Gastrocnemius medialis (tissue), 4 donors: Measurements from ENCODE around the gene DDX11.

Source experiments
- CTCF ChIP-seq, 5 experiments: fragments of 450-650 bp in 3 of 5; fragments of 200-600 bp in 2 of 5; sonication (generic) in 2 of 5; IDR thresholded peaks in 4 of 5; conservative IDR thresholded peaks in 1 of 5; 1 replicate in 4 of 5; 2 replicates in 1 of 5; pipeline ENCODE4 v1.5.1; 2016 to 2019; ENCODE audit warnings: antibody characterized with exemption in 5 of 5, mild to moderate bottlenecking in 3 of 5, moderate library complexity in 3 of 5
- POLR2A ChIP-seq, 2 donors: fragments of 450-650 bp; IDR thresholded peaks; one replicate each; pipeline ENCODE4 v1.6.1; 2017; ENCODE audit warnings: antibody characterized with exemption in 2 of 2, mild to moderate bottlenecking in 2 of 2, moderate library complexity in 2 of 2

- TF ChIP-seq CTCF (IDR thresholded peaks at IDR 0.05 in 4 of 5, conservative IDR thresholded peaks at IDR 0.05 in 1 of 5) (no peak), POLR2A (IDR thresholded peaks at IDR 0.05) (no peak)
Measured at GRCh38 chr12:31026202-31026601, 47.5 kb upstream of the DDX11 start.
